ENCODE measurements around the gene MRPL50.
A peak's percentile ranks its signal among the peaks of the same experiment; 100 is the strongest.

GRCh38 chr9:101440714-101441230, 42.4 kb upstream of the MRPL50 start:
- TF ChIP-seq CTCF (IDR thresholded peaks at IDR 0.05) = no peak
- TF ChIP-seq POLR2A (IDR thresholded peaks at IDR 0.05) = peak; percentile 63

Measured in right lobe of liver (tissue), 4 donors.